BLaER1 (cell line): Measurements from ENCODE around the gene URM1.
"Not testable (repeated sequence)": the region's sequence is repeated elsewhere in the genome, so short reads cannot be mapped to it uniquely, and the experiment has no call there.

ENCODE experiments used
- H3K27ac ChIP-seq: shearing (Covaris generic); formaldehyde crosslinking; 2 replicates; pipeline ENCODE4 v1.8.1; 2022
- H3K27me3 ChIP-seq: shearing (Covaris generic); formaldehyde crosslinking; 2 replicates; pipeline ENCODE4 v1.8.1; 2022
- H3K36me3 ChIP-seq: shearing (Covaris generic); formaldehyde crosslinking; 2 replicates; pipeline ENCODE4 v1.8.1; 2022
- H3K4me1 ChIP-seq: shearing (Covaris generic); formaldehyde crosslinking; 2 replicates; pipeline ENCODE4 v1.8.1; 2022
- H3K4me2 ChIP-seq: shearing (Covaris generic); formaldehyde crosslinking; 2 replicates; pipeline ENCODE4 v1.8.1; 2022
- H3K4me3 ChIP-seq: shearing (Covaris generic); formaldehyde crosslinking; 2 replicates; pipeline ENCODE4 v1.8.1; 2022
- H3K9ac ChIP-seq: shearing (Covaris generic); formaldehyde crosslinking; 2 replicates; pipeline ENCODE4 v1.8.1; 2022
- H3K9me3 ChIP-seq: shearing (Covaris generic); formaldehyde crosslinking; 2 replicates; pipeline ENCODE4 v1.8.1; 2022
- H4K20me1 ChIP-seq: shearing (Covaris generic); formaldehyde crosslinking; 2 replicates; pipeline ENCODE4 v1.8.1; 2022
- Cebpa-rat ChIP-seq: shearing (Covaris generic); IDR thresholded peaks from 2 replicates; pipeline ENCODE4 v1.8.1; 2022

Gene URM1

GRCh38 chr9:128415281-128415680 lies 44.1 kb downstream of the URM1 start:
- Histone ChIP-seq H4K20me1 (no peaks in the 10 kb centered on the region), H3K4me1 (peaks cover 61% of the 10 kb centered on the region), H3K27ac (no peak overlapping the region), H3K4me2 (no peak overlapping the region), H3K27me3 (peaks cover 15% of the 10 kb centered on the region), H3K4me3 (no peak overlapping the region), H3K36me3 (no peaks in the 10 kb centered on the region), H3K9ac (no peak overlapping the region), H3K9me3 (no peaks in the 10 kb centered on the region)
- no peak for TF ChIP-seq Cebpa-rat

- H3K4me3 ChIP-seq, result no peak overlapping the region
- H3K4me1 ChIP-seq, result peaks cover 61% of the 10 kb centered on the region
- no peaks in the 10 kb centered on the region for H4K20me1 ChIP-seq
- peak overlapping the region; percentile 0; the same call in 1 of the 2 replicates for H3K27ac ChIP-seq
- no peak for TF ChIP-seq Cebpa-rat
- H3K4me2 ChIP-seq, result peak overlapping the region; percentile 54
- H3K9ac ChIP-seq, result peak overlapping the region; percentile 11
- H3K27me3 ChIP-seq, result peaks cover 15% of the 10 kb centered on the region
- no peaks in the 10 kb centered on the region for H3K36me3 ChIP-seq
- no peaks in the 10 kb centered on the region for H3K9me3 ChIP-seq
Observed at GRCh38 chr9:128416014-128416413, 44.8 kb downstream of the URM1 start.

DNA sequence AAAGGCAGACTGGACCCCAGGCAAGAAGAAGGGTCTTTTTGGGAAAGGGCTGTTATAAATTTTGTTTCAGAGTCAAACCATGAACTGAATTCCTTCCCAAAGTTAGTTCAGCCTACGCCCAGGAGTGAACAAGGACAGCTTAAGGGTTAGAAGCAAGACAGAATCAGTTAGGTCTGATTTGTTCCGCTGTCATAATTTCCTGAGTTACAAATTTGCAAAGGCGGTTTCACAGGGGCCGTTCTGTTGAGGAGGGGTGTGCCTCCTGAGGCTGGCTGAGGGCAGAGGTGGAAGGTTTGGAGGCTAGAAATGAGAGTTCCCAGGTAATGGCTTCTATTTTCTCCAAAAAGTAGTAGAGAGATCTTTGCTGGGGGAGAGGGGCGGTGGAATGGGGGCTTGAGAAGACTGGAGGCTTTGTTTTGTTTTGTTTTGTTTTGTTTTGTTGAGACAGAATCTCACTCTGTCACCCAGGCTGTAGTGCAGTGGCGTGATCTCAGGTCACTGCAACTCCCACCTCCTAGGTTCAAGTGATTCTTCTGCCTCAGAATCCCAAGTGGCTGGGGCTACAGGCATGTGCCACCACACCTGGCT lies 45.4 kb downstream of the URM1 start:
- TF ChIP-seq Cebpa-rat, result no peak

GRCh38 chr9:128419061-128419925 lies 48.1 kb downstream of the URM1 start:
- H3K27ac ChIP-seq, result no peak overlapping the region
- H3K9me3 ChIP-seq, result no peaks in the 10 kb centered on the region
- peak overlapping the region; percentile 97 for H3K4me2 ChIP-seq
- H3K4me1 ChIP-seq, result peaks cover 60% of the 10 kb centered on the region
- H3K36me3 ChIP-seq, result peaks cover 14% of the 10 kb centered on the region
- H3K27me3 ChIP-seq, result peaks cover 15% of the 10 kb centered on the region
- no peak overlapping the region for H3K9ac ChIP-seq
- no peak for TF ChIP-seq Cebpa-rat
- H3K4me3 ChIP-seq, result 0 out of 2 replicates have a peak overlapping the region, but pooled peaks have one; percentile 94
- no peaks in the 10 kb centered on the region for H4K20me1 ChIP-seq

More for the DNA sequence above, 45.4 kb downstream of the URM1 start:
- peak overlapping the region; percentile 54 for H3K4me2 ChIP-seq
- peak overlapping the region; percentile 11 for H3K9ac ChIP-seq
- peaks cover 15% of the 10 kb centered on the region for H3K27me3 ChIP-seq
- H3K36me3 ChIP-seq, result no peaks in the 10 kb centered on the region
- no peaks in the 10 kb centered on the region for H3K9me3 ChIP-seq
- no peak overlapping the region for H3K4me3 ChIP-seq
- no peaks in the 10 kb centered on the region for H4K20me1 ChIP-seq
- peak overlapping the region; percentile 0; the same call in 1 of the 2 replicates for H3K27ac ChIP-seq
- H3K4me1 ChIP-seq, result peaks cover 61% of the 10 kb centered on the region

- H3K9me3 ChIP-seq, result no peaks in the 10 kb centered on the region
- peak overlapping the region; percentile 94 for H3K4me3 ChIP-seq
- no peaks in the 10 kb centered on the region for H4K20me1 ChIP-seq
- H3K9ac ChIP-seq, result peak overlapping the region; percentile 83
- H3K27ac ChIP-seq, result peak overlapping the region; percentile 79
- peaks cover 22% of the 10 kb centered on the region for H3K36me3 ChIP-seq
- peak overlapping the region; percentile 97 for H3K4me2 ChIP-seq
- peaks cover 15% of the 10 kb centered on the region for H3K27me3 ChIP-seq
- peaks cover 60% of the 10 kb centered on the region for H3K4me1 ChIP-seq
- TF ChIP-seq Cebpa-rat, result no peak
Observed at GRCh38 chr9:128420060-128420650, 49.0 kb downstream of the URM1 start.

DNA sequence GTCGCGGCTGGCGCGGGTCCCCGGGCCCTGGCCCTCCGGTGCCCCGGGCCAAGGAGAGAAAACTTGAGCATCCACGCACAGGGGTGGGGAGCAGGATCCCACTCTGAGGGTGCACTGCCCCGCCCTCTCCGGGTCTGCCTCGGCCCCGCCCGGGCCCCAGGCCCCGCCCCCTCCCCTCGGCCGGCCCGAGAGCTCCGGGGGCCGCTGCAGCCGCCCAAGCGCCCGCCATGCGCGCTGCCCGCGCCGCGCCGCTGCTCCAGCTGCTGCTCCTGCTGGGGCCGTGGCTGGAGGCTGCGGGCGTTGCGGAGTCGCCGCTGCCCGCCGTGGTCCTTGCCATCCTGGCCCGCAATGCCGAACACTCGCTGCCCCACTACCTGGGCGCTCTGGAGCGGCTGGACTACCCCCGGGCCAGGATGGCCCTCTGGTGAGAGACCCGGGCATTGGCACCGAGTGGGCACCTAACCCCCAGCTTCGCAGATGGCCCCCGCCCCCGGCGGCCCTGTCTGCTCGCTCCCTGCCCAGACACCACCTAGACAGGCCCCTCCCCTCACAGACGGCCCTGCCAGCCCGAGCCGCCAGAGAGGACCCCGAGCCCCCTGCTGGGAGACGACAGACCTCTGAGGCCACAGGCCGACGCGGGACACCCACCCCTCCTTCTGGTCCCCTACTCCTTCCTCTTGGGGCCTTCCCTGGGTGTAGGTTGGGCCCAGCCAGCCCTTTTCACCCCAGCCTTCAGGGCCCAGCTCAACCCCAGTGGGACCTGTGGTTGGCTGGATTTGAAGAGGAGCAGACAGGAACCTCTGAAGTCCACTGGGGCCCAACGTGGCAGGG lies 49.7 kb downstream of the URM1 start, which contains the start of gene CERCAM:
Gene CERCAM, plus strand, starts transcription at position 207 of the 831 bp plus-strand sequence. Its CDS starts 21 bp downstream, at position 228.
- peaks cover 29% of the 10 kb centered on the region for H3K36me3 ChIP-seq
- H3K4me3 ChIP-seq, result peak within 1 kb of the TSS; percentile 94
- H3K9ac ChIP-seq, result peak within 1 kb of the TSS; percentile 83
- peak within 1 kb of the TSS; percentile 97 for H3K4me2 ChIP-seq
- peak within 1 kb of the TSS; percentile 79 for H3K27ac ChIP-seq
- H3K27me3 ChIP-seq, result peaks cover 15% of the 10 kb centered on the region
- peaks cover 60% of the 10 kb centered on the region for H3K4me1 ChIP-seq
- no peaks in the 10 kb centered on the region for H4K20me1 ChIP-seq
- no peak for TF ChIP-seq Cebpa-rat
- H3K9me3 ChIP-seq, result no peaks in the 10 kb centered on the region

GRCh38 chr9:128421482-128421996 lies 50.4 kb downstream of the URM1 start:
- peaks cover 15% of the 10 kb centered on the region for H3K27me3 ChIP-seq
- peak overlapping the region; percentile 97 for H3K4me2 ChIP-seq
- H3K9ac ChIP-seq, result peak overlapping the region; percentile 83
- H3K9me3 ChIP-seq, result no peaks in the 10 kb centered on the region
- peak overlapping the region; percentile 79 for H3K27ac ChIP-seq
- no peak for TF ChIP-seq Cebpa-rat
- H3K36me3 ChIP-seq, result peaks cover 36% of the 10 kb centered on the region
- H3K4me3 ChIP-seq, result peak overlapping the region; percentile 94
- H3K4me1 ChIP-seq, result peaks cover 53% of the 10 kb centered on the region
- H4K20me1 ChIP-seq, result no peaks in the 10 kb centered on the region

- Histone ChIP-seq H3K9ac (peak overlapping the region; percentile 83; the same call in 1 of the 2 replicates), H3K4me2 (peak overlapping the region; percentile 97), H3K27ac (peak overlapping the region; percentile 79), H3K36me3 (peaks cover 41% of the 10 kb centered on the region), H3K27me3 (peaks cover 15% of the 10 kb centered on the region), H3K4me1 (peaks cover 47% of the 10 kb centered on the region), H3K4me3 (peak overlapping the region; percentile 94)
- not testable (repeated sequence) for H4K20me1 ChIP-seq, H3K9me3 ChIP-seq
Observed at GRCh38 chr9:128422022-128422782, 51.0 kb downstream of the URM1 start.
